NT2/D1 (cell line): ENCODE data around the gene ERBB4.

Experiments used
- SUZ12 ChIP-seq: IDR thresholded peaks from 2 replicates; pipeline ENCODE4 v1.6.1; 2011; ENCODE audit not compliant: insufficient read length, insufficient read depth; ENCODE audit errors: extremely low read depth
- YY1 ChIP-seq: IDR thresholded peaks from 2 replicates; pipeline ENCODE4 v1.6.1; 2011; ENCODE audit not compliant: insufficient read length, insufficient read depth
- ZNF274 ChIP-seq: IDR thresholded peaks from 2 replicates; pipeline ENCODE4 v1.6.1; 2011; ENCODE audit warnings: mild to moderate bottlenecking, low read depth, low read length

DNA sequence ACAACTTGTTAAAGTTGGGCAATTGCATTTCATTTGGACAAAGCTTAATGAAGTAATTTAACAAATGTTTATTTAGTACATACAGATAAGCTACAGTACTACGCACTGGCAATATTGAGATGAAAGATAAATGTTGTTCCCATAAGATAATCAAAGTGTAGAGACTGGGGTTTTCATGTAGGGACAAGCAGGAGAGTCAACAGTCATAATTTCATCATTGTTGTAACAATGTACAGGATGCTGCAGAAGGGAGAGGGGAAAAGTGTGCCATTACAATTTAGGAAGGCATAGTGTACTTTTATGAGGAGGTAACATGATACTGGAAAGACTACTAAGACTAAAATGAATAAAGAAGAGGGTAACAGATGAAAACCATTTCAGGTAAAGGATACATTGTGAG lies 441.6 kb downstream of the ERBB4 start:
- no peak for TF ChIP-seq ZNF274
- no peak for TF ChIP-seq SUZ12
- TF ChIP-seq YY1: no peak
